NB4 (cell line): ENCODE measurements around the gene LAMB1.

Experiments used
- DNase-seq: peaks from one replicate; pipeline ENCODE4 v3.0.0; 2010; ENCODE audit warnings: low read depth
- H3K4me3 ChIP-seq: one replicate; pipeline ENCODE4 v1.5.1; 2011; ENCODE audit warnings: mild to moderate bottlenecking, low read depth, low read length, moderate library complexity
- CTCF ChIP-seq: IDR thresholded peaks from one replicate; pipeline ENCODE4 v1.5.1; 2012; ENCODE audit warnings: low read depth, low read length
- MAX ChIP-seq: IDR thresholded peaks from 2 replicates; pipeline ENCODE4 v1.6.1; 2011; ENCODE audit warnings: low read depth, low read length
- MYC ChIP-seq: IDR thresholded peaks from 2 replicates; pipeline ENCODE4 v1.6.1; 2011; ENCODE audit warnings: low read depth, low read length
- POLR2A ChIP-seq: IDR thresholded peaks from 2 replicates; pipeline ENCODE4 v1.6.1; 2011; ENCODE audit warnings: mild to moderate bottlenecking; ENCODE audit not compliant: insufficient read length; ENCODE audit errors: extremely low read depth

Gene LAMB1

GRCh38 chr7:107966711-107967110 is 36.2 kb downstream of the LAMB1 start:
- no peak overlapping the region for H3K4me3 ChIP-seq
- no peak for TF ChIP-seq CTCF
- TF ChIP-seq MAX = no peak
- TF ChIP-seq MYC = no peak
- TF ChIP-seq POLR2A = no peak
- DNase-seq = no peak

- TF ChIP-seq POLR2A (no peak), CTCF (no peak), MYC (no peak), MAX (no peak)
- no peak for DNase-seq
- no peak overlapping the region for H3K4me3 ChIP-seq
Observed at GRCh38 chr7:107964510-107964909, 38.5 kb downstream of the LAMB1 start.

- H3K4me3 ChIP-seq = no peak overlapping the region
- TF ChIP-seq MAX = no peak
- TF ChIP-seq CTCF = no peak
- TF ChIP-seq MYC = no peak
- no peak for TF ChIP-seq POLR2A
- no peak for DNase-seq
Observed at GRCh38 chr7:107962817-107963216, 40.1 kb downstream of the LAMB1 start.

GRCh38 chr7:107961405-107961804 is 41.6 kb downstream of the LAMB1 start:
- no peak overlapping the region for H3K4me3 ChIP-seq
- no peak for DNase-seq
- TF ChIP-seq POLR2A (no peak), CTCF (no peak), MAX (no peak), MYC (no peak)

GRCh38 chr7:107960272-107960671 is 42.7 kb downstream of the LAMB1 start:
- no peak for TF ChIP-seq MAX
- TF ChIP-seq MYC = no peak
- no peak for TF ChIP-seq CTCF
- TF ChIP-seq POLR2A = no peak
- no peak for DNase-seq
- H3K4me3 ChIP-seq = no peak overlapping the region

- no peak overlapping the region for H3K4me3 ChIP-seq
- TF ChIP-seq CTCF (no peak), MYC (no peak), POLR2A (no peak), MAX (no peak)
- DNase-seq = no peak
Observed at GRCh38 chr7:107959527-107959898, 43.4 kb downstream of the LAMB1 start.
